Measurements from ENCODE around the gene IGFBPL1. TPM values are rescaled to one million over a fixed set of nuclear protein-coding genes. Genes with fewer than 3 reads are reported as not detected.

The IGFBPL1 gene
- total and polyA plus RNA-seq, 7 experiments from 2014 or later, result not detected

Other genes starting within 250 kb of the IGFBPL1 start
- 10 to 100 TPM in 1 of 5 experiments, 1 to 10 TPM in 4; 1.9 to 13.4 (median 3.8) TPM for gene ALDH1B1, start 31.8 kb downstream of the IGFBPL1 start, total RNA-seq
- 10 to 100 TPM in 1 of 2 donors, 1 to 10 TPM in 1; 6.5 to 10.7 TPM for gene ALDH1B1, start 31.8 kb downstream of the IGFBPL1 start, polyA plus RNA-seq
- gene ANKRD18A, start 196.1 kb upstream of the IGFBPL1 start, total RNA-seq, result 10 to 100 TPM in 2 of 5 experiments, 1 to 10 TPM in 3; 2.4 to 14.9 (median 8.5) TPM
- gene ANKRD18A, start 196.1 kb upstream of the IGFBPL1 start, polyA plus RNA-seq, result under 1 TPM; 0.04 to 0.20 TPM

Measured in naive thymus-derived CD4-positive, alpha-beta T cell (primary cell).